GM19463 (cell line): ENCODE results near the gene NUP62CL.
A peak's percentile ranks its signal among the peaks of the same experiment; 100 is the strongest.
"Not testable (repeated sequence)": the region's sequence is repeated elsewhere in the genome, so short reads cannot be mapped to it uniquely, and the experiment has no call there.

Experiments
- ATAC-seq: cut with Tn5 transposase; IDR thresholded peaks from one replicate; pipeline ENCODE4 v1.9.1; 2021; ENCODE audit warnings: mild to moderate bottlenecking, moderate library complexity; ENCODE audit not compliant: unreplicated experiment

Gene NUP62CL

GRCh38 chrX:107205770-107206696 is at the start of gene NUP62CL, which contains the start of gene DNAAF6:
Gene NUP62CL (minus strand): TSS chrX:107206433. CDS start chrX:107175146, 31,287 bp downstream.
Gene DNAAF6 (plus strand): TSS chrX:107206611. CDS start chrX:107212876, 6,265 bp downstream.
- ATAC-seq: peak; percentile 95

GRCh38 chrX:107228486-107228819 is 22.2 kb upstream of the NUP62CL start:
- ATAC-seq: no peak

- no peak for ATAC-seq
These were observed 21.7 kb upstream of the NUP62CL start for GRCh38 chrX:107227780-107228485.

- no peak for ATAC-seq
These were observed 20.5 kb upstream of the NUP62CL start for GRCh38 chrX:107226757-107227156.

GRCh38 chrX:107213477-107213876 is 7.2 kb upstream of the NUP62CL start:
- no peak for ATAC-seq

- no peak for ATAC-seq
These were observed 1.7 kb upstream of the NUP62CL start for GRCh38 chrX:107207943-107208342.

- no peak for ATAC-seq
These were observed 856 bp upstream of the NUP62CL start for GRCh38 chrX:107207089-107207488.

GRCh38 chrX:107206697-107207065 is 448 bp upstream of the NUP62CL start:
- no peak for ATAC-seq

- no peak for ATAC-seq
These were observed 2.1 kb downstream of the NUP62CL start for GRCh38 chrX:107204068-107204605.

GRCh38 chrX:107199491-107199890 is 6.7 kb downstream of the NUP62CL start:
- no peak for ATAC-seq

- not testable (repeated sequence) for ATAC-seq
These were observed 8.2 kb downstream of the NUP62CL start for GRCh38 chrX:107198074-107198473.

GRCh38 chrX:107197319-107197718 is 8.9 kb downstream of the NUP62CL start:
- no peak for ATAC-seq

GRCh38 chrX:107171369-107172102 is 34.7 kb downstream of the NUP62CL start:
- no peak for ATAC-seq

GRCh38 chrX:107168712-107169111 is 37.5 kb downstream of the NUP62CL start:
- ATAC-seq: no peak

GRCh38 chrX:107168257-107168656 is 38.0 kb downstream of the NUP62CL start:
- ATAC-seq: no peak

- no peak for ATAC-seq
These were observed 38.9 kb downstream of the NUP62CL start for GRCh38 chrX:107167163-107167921.

GRCh38 chrX:107157618-107158017 is 48.6 kb downstream of the NUP62CL start:
- ATAC-seq: not testable (repeated sequence)

GRCh38 chrX:107155621-107156430 is 50.4 kb downstream of the NUP62CL start:
- not testable (repeated sequence) for ATAC-seq
